Endometrium (tissue), 2 donors: Measurements from ENCODE around the gene U2AF1L4.
"Not testable (repeated sequence)": the region's sequence is repeated elsewhere in the genome, so short reads cannot be mapped to it uniquely, and the experiment has no call there.

Experiments used
- FAIRE-seq: peaks from 2 replicates; lab custom pipeline; 2012; peaks lifted over from hg19 to GRCh38; lab: Jason Lieb, UNC
- donor health status: control.
- donor health status: control.

The U2AF1L4 gene

DNA sequence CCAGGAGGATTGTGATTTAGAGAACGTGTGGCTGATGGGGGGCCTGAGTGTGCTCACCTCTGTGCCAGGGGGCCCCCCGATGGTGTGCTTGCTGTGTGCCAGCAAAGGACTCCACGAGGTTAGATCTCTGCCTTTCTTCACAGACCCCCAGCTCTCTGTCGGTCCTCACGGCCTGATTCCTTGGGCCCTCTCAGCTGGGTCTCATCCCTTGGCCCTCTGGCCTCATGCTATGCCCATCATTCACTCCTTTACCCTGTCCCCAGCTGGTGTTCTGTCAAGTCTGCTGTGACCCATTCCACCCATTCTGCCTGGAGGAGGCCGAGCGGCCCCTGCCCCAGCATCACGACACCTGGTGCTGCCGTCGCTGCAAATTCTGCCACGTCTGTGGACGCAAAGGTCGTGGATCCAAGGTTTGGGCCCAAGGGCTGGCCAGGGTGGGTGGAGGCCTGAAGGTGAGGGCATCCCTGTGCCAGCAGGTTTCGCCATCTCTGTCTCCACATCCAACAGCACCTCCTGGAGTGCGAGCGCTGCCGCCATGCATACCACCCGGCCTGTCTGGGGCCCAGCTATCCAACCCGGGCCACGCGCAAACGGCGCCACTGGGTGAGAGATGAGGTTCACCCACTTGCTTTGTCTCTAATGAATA, 19.9 kb downstream of the U2AF1L4 start:
- no peak for FAIRE-seq

DNA sequence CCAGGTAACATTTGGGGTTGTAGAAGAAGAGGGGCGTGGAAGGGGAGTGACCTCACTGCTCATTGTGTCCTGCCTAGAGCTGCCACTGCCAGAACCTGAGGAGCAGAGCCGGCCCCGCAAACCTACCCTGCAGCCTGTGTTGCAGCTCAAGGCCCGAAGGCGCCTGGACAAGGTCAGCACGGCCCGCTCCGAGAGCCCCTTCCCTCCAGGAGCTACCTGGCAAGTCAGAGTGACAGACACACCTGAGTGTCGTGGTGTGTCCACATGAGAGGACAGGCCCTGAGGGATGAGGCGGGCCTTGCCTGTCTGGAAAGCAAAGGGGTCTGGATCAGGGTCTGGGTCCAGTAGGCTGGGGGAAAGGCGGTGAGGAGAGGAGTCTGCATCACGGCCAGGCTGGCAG, 20.7 kb downstream of the U2AF1L4 start:
- FAIRE-seq, result no peak

- FAIRE-seq, result not testable (repeated sequence)
Observed at GRCh38 chr19:35724132-35724531, 21.1 kb downstream of the U2AF1L4 start.

DNA sequence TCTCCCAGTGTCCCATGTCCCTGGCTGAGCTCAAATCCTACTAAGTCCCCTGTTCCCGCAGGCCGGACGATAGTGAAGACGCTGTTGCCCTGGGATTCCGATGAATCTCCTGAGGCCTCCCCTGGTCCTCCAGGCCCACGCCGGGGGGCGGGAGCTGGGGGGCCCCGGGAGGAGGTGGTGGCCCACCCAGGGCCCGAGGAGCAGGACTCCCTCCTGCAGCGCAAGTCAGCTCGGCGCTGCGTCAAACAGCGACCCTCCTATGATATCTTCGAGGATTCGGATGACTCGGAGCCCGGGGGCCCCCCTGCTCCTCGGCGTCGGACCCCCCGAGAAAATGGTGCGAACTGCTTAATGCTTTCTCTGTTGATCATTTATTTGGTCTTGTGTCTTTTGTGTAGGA, 21.5 kb downstream of the U2AF1L4 start:
- no peak for FAIRE-seq

DNA sequence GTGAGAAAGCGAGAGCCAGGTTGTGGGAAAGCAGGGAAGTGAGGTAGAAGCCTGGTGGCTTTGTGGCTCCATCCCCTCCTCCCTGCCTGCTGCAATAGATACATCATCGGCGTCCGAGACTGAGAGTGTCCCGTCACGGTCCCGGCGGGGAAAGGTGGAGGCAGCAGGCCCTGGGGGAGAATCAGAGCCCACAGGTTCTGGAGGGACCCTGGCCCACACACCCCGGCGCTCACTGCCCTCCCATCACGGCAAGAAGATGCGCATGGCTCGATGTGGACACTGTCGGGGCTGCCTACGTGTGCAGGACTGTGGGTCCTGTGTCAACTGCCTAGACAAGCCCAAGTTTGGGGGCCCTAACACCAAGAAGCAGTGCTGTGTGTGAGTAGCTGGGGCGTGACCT, 22.3 kb downstream of the U2AF1L4 start:
- FAIRE-seq, result no peak

- FAIRE-seq, result no peak
Observed at GRCh38 chr19:35722461-35722860, 22.8 kb downstream of the U2AF1L4 start.

GRCh38 chr19:35721374-35721773, 23.8 kb downstream of the U2AF1L4 start:
- FAIRE-seq, result no peak

DNA sequence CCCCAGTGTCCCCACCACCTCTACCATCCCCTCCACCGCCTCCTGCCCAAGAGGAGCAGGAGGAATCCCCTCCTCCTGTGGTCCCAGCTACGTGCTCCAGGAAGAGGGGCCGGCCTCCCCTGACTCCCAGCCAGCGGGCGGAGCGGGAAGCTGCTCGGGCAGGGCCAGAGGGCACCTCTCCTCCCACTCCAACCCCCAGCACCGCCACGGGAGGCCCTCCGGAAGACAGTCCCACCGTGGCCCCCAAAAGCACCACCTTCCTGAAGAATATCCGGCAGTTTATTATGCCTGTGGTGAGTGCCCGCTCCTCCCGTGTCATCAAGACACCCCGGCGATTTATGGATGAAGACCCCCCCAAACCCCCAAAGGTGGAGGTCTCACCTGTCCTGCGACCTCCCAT, 24.6 kb downstream of the U2AF1L4 start:
- no peak for FAIRE-seq

- FAIRE-seq, result no peak
Observed at GRCh38 chr19:35720163-35720524, 25.1 kb downstream of the U2AF1L4 start.

- FAIRE-seq, result no peak
Observed at GRCh38 chr19:35719402-35720162, 25.6 kb downstream of the U2AF1L4 start.

DNA sequence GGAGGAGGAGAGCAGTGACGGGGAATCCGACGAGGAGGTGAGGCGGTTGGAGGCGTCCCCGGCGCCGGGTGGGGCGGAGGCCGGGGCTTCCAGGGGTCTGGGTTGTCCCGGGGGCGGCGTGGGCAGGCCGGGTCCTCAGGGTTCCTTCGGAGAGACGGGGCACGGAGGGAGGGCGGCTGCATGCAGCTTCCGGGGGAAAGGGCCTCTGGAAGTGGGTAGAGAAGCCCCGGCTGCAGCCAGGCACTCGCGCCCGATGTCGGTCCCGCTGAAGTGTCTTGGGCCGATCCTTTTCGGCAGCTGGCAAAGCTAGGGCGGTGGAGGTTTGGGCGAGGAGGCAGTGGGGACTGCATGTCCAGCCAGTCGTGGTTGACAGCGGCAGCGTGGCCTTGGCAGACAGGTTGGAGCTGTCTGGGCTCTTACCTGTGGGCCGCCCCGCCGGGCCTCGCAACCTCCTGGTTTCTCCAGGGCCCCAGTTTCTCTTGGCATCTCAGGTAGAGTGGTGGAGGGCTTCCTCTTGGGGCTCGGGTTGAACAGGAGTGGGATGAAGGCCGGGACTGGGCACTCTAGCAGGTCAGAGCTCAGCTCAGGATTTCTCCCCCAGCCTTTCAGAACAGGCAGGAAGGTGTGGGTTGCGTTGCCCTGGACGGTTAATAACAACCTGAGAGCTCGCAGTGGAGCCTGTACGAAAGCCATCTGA, 26.7 kb downstream of the U2AF1L4 start:
- no peak for FAIRE-seq

DNA sequence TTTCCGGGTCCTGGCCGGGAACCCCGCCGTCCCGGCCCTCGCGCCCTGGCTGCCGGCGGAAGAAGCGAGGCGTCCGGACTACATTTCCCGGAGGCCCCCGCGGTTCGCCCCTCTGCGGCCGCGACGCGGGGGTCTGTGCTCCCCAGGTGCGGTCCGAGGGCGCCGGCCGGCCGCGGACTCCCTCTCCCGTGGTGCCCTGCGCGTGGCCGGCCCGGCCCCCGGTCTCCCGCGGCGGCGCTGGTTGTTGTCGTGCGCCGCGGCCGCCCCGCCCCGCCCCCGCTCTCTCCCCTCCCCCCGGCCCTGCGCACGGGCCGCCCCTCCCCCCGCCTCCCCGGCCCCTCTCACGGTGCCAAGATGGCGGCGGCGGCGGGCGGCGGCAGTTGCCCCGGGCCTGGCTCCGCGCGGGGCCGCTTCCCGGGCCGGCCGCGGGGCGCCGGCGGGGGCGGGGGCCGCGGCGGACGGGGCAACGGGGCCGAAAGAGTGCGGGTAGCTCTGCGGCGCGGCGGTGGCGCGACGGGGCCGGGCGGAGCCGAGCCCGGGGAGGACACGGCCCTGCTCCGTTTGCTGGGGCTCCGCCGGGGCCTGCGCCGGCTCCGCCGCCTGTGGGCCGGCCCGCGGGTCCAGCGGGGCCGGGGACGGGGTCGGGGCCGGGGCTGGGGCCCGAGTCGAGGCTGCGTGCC, 27.4 kb downstream of the U2AF1L4 start, which contains the start of gene KMT2B:
KMT2B (plus strand) TSS at position 339 of the 680 bp plus-strand sequence; CDS start at position 355, 16 bp downstream.
- FAIRE-seq, result no peak

DNA sequence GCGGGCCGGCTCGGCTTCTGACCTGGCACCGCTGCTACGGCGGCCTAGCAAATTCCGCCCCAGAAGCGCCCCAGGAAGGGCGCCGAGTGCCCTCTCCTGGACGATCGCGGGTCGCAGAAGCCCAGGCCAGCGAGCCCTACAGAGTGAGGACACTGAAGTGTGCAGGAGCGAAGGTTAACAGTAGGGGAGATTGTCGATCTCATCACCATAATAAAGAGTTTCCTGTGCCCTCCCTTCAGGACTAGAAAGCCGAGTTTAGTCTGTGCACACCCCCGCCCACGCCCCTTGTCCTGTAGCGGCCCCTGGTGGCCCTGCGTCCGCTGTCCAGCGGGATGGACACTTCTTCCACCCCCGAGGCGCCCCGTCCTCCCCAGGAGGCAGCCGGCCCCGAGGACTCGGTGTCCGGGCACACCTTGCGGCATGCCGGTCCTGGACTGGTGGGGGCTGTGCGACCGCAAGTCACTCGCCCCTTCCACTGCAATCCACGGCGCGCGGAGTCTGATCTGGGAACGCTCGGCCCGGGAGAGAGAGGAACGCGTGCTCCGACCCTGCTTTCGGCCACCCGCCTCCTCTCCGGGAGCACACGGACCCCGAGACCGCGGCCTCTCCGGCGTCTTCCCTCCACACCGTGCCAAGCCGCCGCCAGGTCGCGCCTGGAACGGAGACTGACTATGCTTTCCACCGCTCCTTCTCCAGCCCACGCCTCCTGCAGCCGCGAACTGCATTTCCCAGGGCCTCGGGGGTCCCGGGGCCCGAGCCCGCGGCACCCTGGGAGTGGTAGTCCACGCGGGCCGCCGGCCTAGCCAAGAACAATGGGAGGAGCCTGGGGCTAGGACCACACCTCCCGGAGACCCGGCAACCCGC, 28.2 kb downstream of the U2AF1L4 start:
- peak; percentile 64 for FAIRE-seq

DNA sequence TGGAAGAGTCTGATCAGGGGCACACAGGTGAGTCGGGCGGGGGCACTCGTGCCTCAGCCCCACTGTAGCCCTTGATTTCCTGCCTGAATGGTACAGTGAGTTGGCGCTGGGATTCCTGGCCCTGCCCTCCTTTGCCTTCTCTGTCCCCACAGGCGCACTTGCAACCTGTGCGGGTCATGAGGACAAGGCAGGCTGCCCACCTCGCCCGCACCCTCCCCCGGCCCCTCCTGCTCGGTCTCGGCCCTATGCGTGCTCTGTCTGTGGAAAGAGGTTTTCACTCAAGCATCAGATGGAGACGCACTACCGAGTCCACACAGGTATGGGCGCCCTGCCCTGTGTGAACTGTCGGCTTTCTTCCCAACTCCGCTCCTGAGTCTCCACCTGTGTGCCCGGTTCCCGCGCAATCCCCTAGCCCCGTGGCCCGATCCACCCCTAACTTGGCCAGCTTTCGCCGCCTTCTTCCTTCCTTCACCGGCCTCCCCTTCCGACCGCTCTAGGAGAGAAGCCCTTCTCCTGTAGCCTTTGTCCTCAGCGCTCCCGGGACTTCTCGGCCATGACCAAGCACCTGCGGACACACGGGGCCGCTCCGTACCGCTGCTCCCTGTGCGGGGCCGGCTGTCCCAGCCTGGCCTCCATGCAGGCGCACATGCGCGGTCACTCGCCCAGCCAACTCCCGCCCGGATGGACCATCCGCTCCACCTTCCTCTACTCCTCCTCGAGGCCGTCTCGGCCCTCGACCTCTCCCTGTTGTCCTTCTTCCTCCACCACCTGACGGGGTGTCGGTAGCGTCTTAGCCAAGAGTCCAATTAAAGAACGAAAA, 29.0 kb downstream of the U2AF1L4 start:
- FAIRE-seq, result no peak

DNA sequence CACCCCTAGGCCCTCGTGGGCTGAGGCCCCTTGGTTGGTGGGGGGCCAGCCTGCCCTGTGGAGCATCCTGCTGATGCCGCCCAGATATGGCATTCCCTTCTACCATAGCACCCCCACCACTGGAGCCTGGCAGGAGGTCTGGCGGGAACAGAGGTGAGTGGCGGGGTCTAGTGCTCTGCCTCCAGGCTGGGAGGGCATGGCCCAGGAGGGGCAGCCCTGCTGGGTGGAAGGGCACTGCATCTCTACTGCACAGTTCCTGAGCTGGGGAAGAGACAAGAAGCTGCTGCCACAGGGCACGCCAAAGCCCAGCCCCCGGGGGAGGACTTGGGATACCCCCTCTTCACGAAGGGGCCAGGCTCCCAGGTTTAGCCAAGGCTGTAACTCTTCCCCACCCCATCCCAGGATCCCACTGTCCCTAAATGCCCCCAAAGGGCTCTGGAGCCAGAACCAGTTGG, 29.8 kb downstream of the U2AF1L4 start:
- no peak for FAIRE-seq

DNA sequence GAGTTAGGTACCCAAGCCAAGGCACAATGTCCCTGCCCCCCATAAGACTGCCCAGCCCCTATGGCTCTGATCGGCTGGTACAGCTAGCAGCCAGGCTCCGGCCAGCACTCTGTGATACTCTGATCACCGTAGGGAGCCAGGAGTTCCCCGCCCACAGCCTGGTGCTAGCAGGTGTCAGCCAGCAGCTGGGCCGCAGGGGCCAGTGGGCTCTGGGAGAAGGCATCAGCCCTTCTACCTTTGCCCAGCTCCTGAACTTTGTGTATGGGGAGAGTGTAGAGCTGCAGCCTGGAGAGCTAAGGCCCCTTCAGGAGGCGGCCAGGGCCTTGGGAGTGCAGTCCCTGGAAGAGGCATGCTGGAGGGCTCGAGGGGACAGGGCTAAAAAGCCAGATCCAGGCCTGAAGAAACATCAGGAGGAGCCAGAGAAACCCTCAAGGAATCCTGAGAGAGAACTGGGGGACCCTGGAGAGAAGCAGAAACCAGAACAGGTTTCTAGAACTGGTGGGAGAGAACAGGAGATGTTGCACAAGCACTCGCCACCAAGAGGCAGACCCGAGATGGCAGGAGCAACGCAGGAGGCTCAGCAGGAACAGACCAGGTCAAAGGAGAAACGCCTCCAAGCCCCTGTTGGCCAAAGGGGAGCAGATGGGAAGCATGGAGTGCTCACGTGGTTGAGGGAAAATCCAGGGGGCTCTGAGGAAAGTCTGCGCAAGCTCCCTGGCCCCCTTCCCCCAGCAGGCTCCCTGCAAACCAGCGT, 30.4 kb downstream of the U2AF1L4 start:
- FAIRE-seq, result no peak

- no peak for FAIRE-seq
Observed at GRCh38 chr19:35713904-35714495, 31.2 kb downstream of the U2AF1L4 start.

GRCh38 chr19:35713506-35713850, 31.7 kb downstream of the U2AF1L4 start:
- FAIRE-seq, result no peak
